H9 (cell line): ENCODE data around the gene ERP27. TPM values are rescaled to one million over a fixed set of nuclear protein-coding genes. Genes with fewer than 3 reads are reported as not detected.

Experiments used
- DNase-seq: peaks from one replicate; pipeline ENCODE4 v3.0.0-alpha.2; 2017
- H2AFZ ChIP-seq: one replicate; pipeline ENCODE4 v1.6.1; 2013; ENCODE audit warnings: mild to moderate bottlenecking, low read length, control low read depth, moderate library complexity
- H2AK5ac ChIP-seq: 2 replicates; pipeline ENCODE4 v1.6.1; 2013; ENCODE audit warnings: low read length, control low read depth, mixed read lengths; ENCODE audit not compliant: insufficient read length
- H2BK120ac ChIP-seq: one replicate; pipeline ENCODE4 v1.6.1; 2013; ENCODE audit warnings: low read depth, mild to moderate bottlenecking, low read length, control low read depth, inconsistent platforms; ENCODE audit not compliant: poor library complexity, severe bottlenecking
- H2BK12ac ChIP-seq: 2 replicates; pipeline ENCODE4 v1.6.1; 2013; ENCODE audit warnings: low read length, control low read depth, mixed read lengths, low read depth; ENCODE audit not compliant: insufficient read length
- H2BK15ac ChIP-seq: 2 replicates; pipeline ENCODE4 v1.6.1; 2013; ENCODE audit warnings: low read depth, low read length, control low read depth
- H2BK20ac ChIP-seq: one replicate; pipeline ENCODE4 v1.6.1; 2013; ENCODE audit warnings: low read depth, mild to moderate bottlenecking, low read length, control low read depth, inconsistent platforms; ENCODE audit not compliant: poor library complexity, severe bottlenecking
- H2BK5ac ChIP-seq: 2 replicates; pipeline ENCODE4 v1.6.1; 2013; ENCODE audit warnings: low read length, control low read depth, mixed read lengths; ENCODE audit not compliant: insufficient read length
- H3K14ac ChIP-seq: 2 replicates; pipeline ENCODE4 v1.6.1; 2013; ENCODE audit warnings: low read length, control low read depth; ENCODE audit not compliant: insufficient read depth
- H3K18ac ChIP-seq: 2 replicates; pipeline ENCODE4 v1.6.1; 2013; ENCODE audit warnings: low read depth, mild to moderate bottlenecking, mixed read lengths, low read length, control low read depth; ENCODE audit not compliant: insufficient read length
- H3K23ac ChIP-seq: 2 replicates; pipeline ENCODE4 v1.6.1; 2013; ENCODE audit warnings: low read length, control low read depth, mixed read lengths, low read depth; ENCODE audit not compliant: insufficient read length
- H3K23me2 ChIP-seq: 2 replicates; pipeline ENCODE4 v1.6.1; 2013; ENCODE audit warnings: low read depth, mild to moderate bottlenecking, mixed read lengths, low read length, control low read depth; ENCODE audit not compliant: insufficient read length, poor library complexity, severe bottlenecking
- H3K27ac ChIP-seq: 2 replicates; pipeline ENCODE4 v1.5.1; 2013; ENCODE audit warnings: low read length, control low read depth, mixed read lengths, low read depth; ENCODE audit not compliant: insufficient read length
- H3K27me3 ChIP-seq: 2 replicates; pipeline ENCODE4 v1.6.1; 2013; ENCODE audit warnings: low read length, control low read depth, inconsistent platforms; ENCODE audit not compliant: insufficient read depth
- H3K4ac ChIP-seq: 2 replicates; pipeline ENCODE4 v1.6.1; 2013; ENCODE audit warnings: low read depth, mild to moderate bottlenecking, control low read depth, inconsistent platforms, low read length, moderate library complexity
- H3K4me1 ChIP-seq: 2 replicates; pipeline ENCODE4 v1.6.1; 2013; ENCODE audit warnings: low read length, control low read depth, inconsistent platforms; ENCODE audit not compliant: insufficient read depth
- H3K4me2 ChIP-seq: 2 replicates; pipeline ENCODE4 v1.6.1; 2013; ENCODE audit warnings: low read length, control low read depth, mixed read lengths; ENCODE audit not compliant: insufficient read length, insufficient read depth
- H3K56ac ChIP-seq: 2 replicates; pipeline ENCODE4 v1.6.1; 2013; ENCODE audit warnings: low read depth, mild to moderate bottlenecking, mixed read lengths, low read length, control low read depth; ENCODE audit not compliant: insufficient read length
- H3K79me1 ChIP-seq: 2 replicates; pipeline ENCODE4 v1.6.1; 2013; ENCODE audit warnings: low read depth, mild to moderate bottlenecking, moderate library complexity, low read length, control low read depth, inconsistent platforms; ENCODE audit not compliant: insufficient read depth, poor library complexity, severe bottlenecking
- H3K79me2 ChIP-seq: 2 replicates; pipeline ENCODE4 v1.6.1; 2013; ENCODE audit warnings: low read length, control low read depth, inconsistent platforms; ENCODE audit not compliant: insufficient read depth
- H3K9ac ChIP-seq: 2 replicates; pipeline ENCODE4 v1.6.1; 2013; ENCODE audit warnings: low read length, control low read depth, mixed read lengths; ENCODE audit not compliant: insufficient read length; ENCODE audit errors: extremely low read depth
- H3K9me3 ChIP-seq: one replicate; pipeline ENCODE4 v1.6.1; 2013; ENCODE audit warnings: low read depth, low read length, inconsistent platforms; ENCODE audit not compliant: control insufficient read depth
- H3T11ph ChIP-seq: one replicate; pipeline ENCODE4 v1.6.1; 2013; ENCODE audit warnings: mild to moderate bottlenecking, low read length, control low read depth, inconsistent platforms
- H4K20me1 ChIP-seq: one replicate; pipeline ENCODE4 v1.6.1; 2013; ENCODE audit not compliant: control insufficient read depth, insufficient read length, insufficient read depth
- H4K5ac ChIP-seq: 2 replicates; pipeline ENCODE4 v1.6.1; 2013; ENCODE audit warnings: low read depth, mild to moderate bottlenecking, mixed read lengths, low read length, control low read depth; ENCODE audit not compliant: insufficient read length
- H4K8ac ChIP-seq: replicated peaks from 2 replicates; pipeline ENCODE4 v1.6.1; 2013; ENCODE audit warnings: low read length, control low read depth, mixed read lengths, low read depth; ENCODE audit not compliant: insufficient read length
- H4K91ac ChIP-seq: 2 replicates; pipeline ENCODE4 v1.6.1; 2013; ENCODE audit warnings: low read depth, mild to moderate bottlenecking, moderate library complexity, mixed read lengths, low read length, control low read depth; ENCODE audit not compliant: insufficient read length
- H3K27ac Mint-ChIP-seq, 3 experiments: 2 replicates in 2 of 3; 3 replicates in 1 of 3; pipeline ENCODE4 v1.8.0; 2020 to 2021; ENCODE audit warnings: mixed read lengths in 3 of 3, mild to moderate bottlenecking in 1 of 3, moderate library complexity in 1 of 3
- H3K27me3 Mint-ChIP-seq: 2 replicates; pipeline ENCODE4 v1.8.0; 2021; ENCODE audit warnings: low read depth, mild to moderate bottlenecking, moderate library complexity, mixed read lengths
- H3K36me3 Mint-ChIP-seq, 3 experiments: 2 replicates in 2 of 3; 3 replicates in 1 of 3; pipeline ENCODE4 v1.8.0; 2020 to 2021; ENCODE audit warnings: low read depth in 3 of 3, mixed read lengths in 3 of 3; ENCODE audit not compliant: insufficient read depth in 1 of 3
- H3K4me1 Mint-ChIP-seq, 2 experiments: 2 replicates each; pipeline ENCODE4 v1.8.0; 2020; ENCODE audit warnings: mixed read lengths in 2 of 2
- H3K4me3 Mint-ChIP-seq, 2 experiments: 2 replicates in 1 of 2; 3 replicates in 1 of 2; pipeline ENCODE4 v1.8.0; 2020 to 2021; ENCODE audit warnings: mild to moderate bottlenecking in 2 of 2, mixed read lengths in 2 of 2, moderate library complexity in 1 of 2
- H3K9me3 Mint-ChIP-seq, 2 experiments: 2 replicates in 1 of 2; 3 replicates in 1 of 2; pipeline ENCODE4 v1.8.0; 2020; ENCODE audit warnings: mild to moderate bottlenecking in 2 of 2, mixed read lengths in 2 of 2, moderate library complexity in 1 of 2
- CTCF ChIP-seq: fragments of 200-600 bp; sonication (generic); conservative IDR thresholded peaks from 3 replicates; pipeline ENCODE4 v1.8.0; 2021; ENCODE audit warnings: antibody characterized with exemption, mild to moderate bottlenecking
- WGBS: extraction: QIAGEN DNeasy Blood & Tissue Kit; methylation state at CpG from one replicate; pipeline ENCODE4 v1.1.7; 2013; ENCODE audit warnings: missing lambda C conversion rate, low lambda C conversion rate, mixed read lengths; ENCODE audit not compliant: insufficient read length; ENCODE audit errors: extremely low coverage; 5-methylcytosine and 5-hydroxymethylcytosine counted together
- total RNA-seq: library from RNA; stranded (reverse); gene quantifications from 2 replicates; pipeline ENCODE4 v1.2.1, GENCODE V29; 2021

The ERP27 gene
- total RNA-seq, 1 experiment from 2014 or later: not detected

- H3K4ac ChIP-seq: no peak overlapping the region
- H3K79me1 ChIP-seq: no peaks in the 10 kb centered on the region
- H2BK5ac ChIP-seq: no peak overlapping the region
- WGBS: no CpG with 5 or more reads among the region's 1 CpG
- no peak overlapping the region for H2BK12ac ChIP-seq
- no peak overlapping the region for H3K18ac ChIP-seq
- no peak overlapping the region for H2AK5ac ChIP-seq
- no peak overlapping the region for H4K91ac ChIP-seq
- H3K9me3 ChIP-seq: no peaks in the 10 kb centered on the region
- no peak overlapping the region for H3T11ph ChIP-seq
- no peak for DNase-seq
- H3K36me3 Mint-ChIP-seq: no peaks in the 10 kb centered on the region
- H3K27ac ChIP-seq: no peak overlapping the region
- H4K8ac ChIP-seq: no peak overlapping the region
- no peaks in the 10 kb centered on the region for H3K79me2 ChIP-seq
- no peak overlapping the region for H3K56ac ChIP-seq
- H3K23me2 ChIP-seq: no peaks in the 10 kb centered on the region
- H3K4me1 Mint-ChIP-seq: peaks cover 7 to 9% of the 10 kb centered on the region in 2 experiments
- no peaks in the 10 kb centered on the region for H3K27me3 ChIP-seq
- H2BK15ac ChIP-seq: no peak overlapping the region
- no peak overlapping the region for H4K5ac ChIP-seq
- H2BK120ac ChIP-seq: no peak overlapping the region
- H3K27me3 Mint-ChIP-seq: no peaks in the 10 kb centered on the region; the same call in 1 of the 2 replicates
- H4K20me1 ChIP-seq: no peaks in the 10 kb centered on the region
- H2AFZ ChIP-seq: no peak overlapping the region
- no peak for TF ChIP-seq CTCF
- no peak overlapping the region for H3K9ac ChIP-seq
- H3K4me2 ChIP-seq: no peak overlapping the region
- H3K4me1 ChIP-seq: peaks cover 8% of the 10 kb centered on the region; the same call in 1 of the 2 replicates
- no peak overlapping the region for H2BK20ac ChIP-seq
- no peaks in the 10 kb centered on the region for H3K9me3 Mint-ChIP-seq
- H3K4me3 Mint-ChIP-seq: no peak overlapping the region
- no peak overlapping the region; a peak in 1 of 7 replicates for H3K27ac Mint-ChIP-seq
- no peak overlapping the region for H3K14ac ChIP-seq
- no peak overlapping the region for H3K23ac ChIP-seq
Measured at GRCh38 chr12:14953752-14954151, 15.4 kb upstream of the ERP27 start.
